Colonic mucosa (tissue), 4 donors: ENCODE measurements around the gene MCTP1. TPM values are rescaled to one million over a fixed set of nuclear protein-coding genes. Genes with fewer than 3 reads are reported as not detected.
"Not testable (repeated sequence)": the region's sequence is repeated elsewhere in the genome, so short reads cannot be mapped to it uniquely, and the experiment has no call there.

Experiments
- DNase-seq: peaks from one replicate; pipeline ENCODE4 v3.0.0-alpha.2; 2020
- H3K27ac ChIP-seq: fragments of 200-600 bp; one replicate; pipeline ENCODE4 v1.8.0; 2021
- H3K27me3 ChIP-seq: fragments of 200-600 bp; one replicate; pipeline ENCODE4 v1.8.0; 2021
- H3K36me3 ChIP-seq: fragments of 200-600 bp; one replicate; pipeline ENCODE4 v1.8.0; 2021
- H3K4me1 ChIP-seq: fragments of 200-600 bp; one replicate; pipeline ENCODE4 v1.8.0; 2021; ENCODE audit warnings: mild to moderate bottlenecking
- H3K4me3 ChIP-seq: fragments of 200-600 bp; one replicate; pipeline ENCODE4 v1.8.0; 2021
- H3K9ac ChIP-seq, 2 donors: one replicate each; pipeline ENCODE4 v1.7.0; 2013; ENCODE audit warnings: control low read depth in 2 of 2, low read depth in 2 of 2, low read length in 2 of 2
- H3K9me3 ChIP-seq: fragments of 200-600 bp; one replicate; pipeline ENCODE4 v1.8.0; 2021
- intact Hi-C: fragments of 100-400 bp; cut with DNase I; formaldehyde crosslinking; loops from one replicate; pipeline ENCODE4 v1.14.1; 2022
- total RNA-seq, 2 donors: library from RNA; stranded (reverse); fragmentation: NEBNext Ultra II Directional in 1 of 2; extraction: Animal tissue kit (Norgen Biotek cat#: 25700) in 1 of 2; gene quantifications; one replicate each; pipeline ENCODE4 v1.2.1, GENCODE V29; 2021
- TF ChIP-seq, protein P1 (sequence below): fragments of 200-600 bp; IDR thresholded peaks from one replicate; pipeline ENCODE4 v1.8.0; 2022; ENCODE audit warnings: antibody characterized with exemption, mild to moderate bottlenecking
- donor health status: healthy.
- donor health status: DM: no; HTN: no; CAD: no.
- donor health status: DM: no; HTN: no; CAD: no.

Gene MCTP1
- total RNA-seq, 2 donors from 2014 or later: 2.8 to 10.3 TPM

DNA sequence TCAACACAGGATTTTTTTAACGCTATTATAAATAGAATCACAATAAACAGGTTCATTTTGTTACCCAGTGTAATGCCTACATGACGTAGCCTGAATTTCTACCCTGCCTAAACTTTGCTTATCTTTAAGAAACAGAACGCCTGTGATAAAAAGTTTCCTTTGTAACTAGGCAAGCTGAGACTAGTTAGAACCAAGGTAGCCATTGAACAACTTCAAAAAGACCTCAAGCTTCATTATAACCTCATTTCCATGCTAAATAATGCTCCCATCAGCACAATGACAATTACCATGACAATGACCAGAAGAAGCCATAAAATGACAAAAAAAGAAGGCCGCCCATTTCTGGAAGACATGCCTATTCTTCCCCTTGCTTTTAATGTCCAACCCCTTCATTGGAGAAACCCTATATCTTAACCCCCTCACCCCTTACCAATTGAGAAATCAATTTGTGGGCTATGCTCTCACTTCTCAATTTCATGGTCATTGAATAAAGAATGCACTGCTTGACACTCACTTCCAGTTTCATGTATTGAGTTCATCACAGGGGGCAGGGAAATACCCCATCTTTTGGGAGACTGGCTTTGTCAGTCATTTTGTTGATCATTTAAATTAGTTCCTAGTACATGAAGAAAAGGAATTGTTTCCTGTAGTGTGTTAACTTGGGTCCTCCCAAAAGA lies 276.8 kb downstream of the MCTP1 start:
- Histone ChIP-seq H3K4me3 (no peak overlapping the region), H3K27ac (no peak overlapping the region), H3K4me1 (no peaks in the 10 kb centered on the region), H3K27me3 (no peaks in the 10 kb centered on the region), H3K9me3 (no peaks in the 10 kb centered on the region), H3K9ac (no peak overlapping the region), H3K36me3 (no peaks in the 10 kb centered on the region)
- no peak for DNase-seq
- TF ChIP-seq, protein P1, sequence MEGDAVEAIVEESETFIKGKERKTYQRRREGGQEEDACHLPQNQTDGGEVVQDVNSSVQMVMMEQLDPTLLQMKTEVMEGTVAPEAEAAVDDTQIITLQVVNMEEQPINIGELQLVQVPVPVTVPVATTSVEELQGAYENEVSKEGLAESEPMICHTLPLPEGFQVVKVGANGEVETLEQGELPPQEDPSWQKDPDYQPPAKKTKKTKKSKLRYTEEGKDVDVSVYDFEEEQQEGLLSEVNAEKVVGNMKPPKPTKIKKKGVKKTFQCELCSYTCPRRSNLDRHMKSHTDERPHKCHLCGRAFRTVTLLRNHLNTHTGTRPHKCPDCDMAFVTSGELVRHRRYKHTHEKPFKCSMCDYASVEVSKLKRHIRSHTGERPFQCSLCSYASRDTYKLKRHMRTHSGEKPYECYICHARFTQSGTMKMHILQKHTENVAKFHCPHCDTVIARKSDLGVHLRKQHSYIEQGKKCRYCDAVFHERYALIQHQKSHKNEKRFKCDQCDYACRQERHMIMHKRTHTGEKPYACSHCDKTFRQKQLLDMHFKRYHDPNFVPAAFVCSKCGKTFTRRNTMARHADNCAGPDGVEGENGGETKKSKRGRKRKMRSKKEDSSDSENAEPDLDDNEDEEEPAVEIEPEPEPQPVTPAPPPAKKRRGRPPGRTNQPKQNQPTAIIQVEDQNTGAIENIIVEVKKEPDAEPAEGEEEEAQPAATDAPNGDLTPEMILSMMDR: no peak
- intact Hi-C loops: no loop called here

DNA sequence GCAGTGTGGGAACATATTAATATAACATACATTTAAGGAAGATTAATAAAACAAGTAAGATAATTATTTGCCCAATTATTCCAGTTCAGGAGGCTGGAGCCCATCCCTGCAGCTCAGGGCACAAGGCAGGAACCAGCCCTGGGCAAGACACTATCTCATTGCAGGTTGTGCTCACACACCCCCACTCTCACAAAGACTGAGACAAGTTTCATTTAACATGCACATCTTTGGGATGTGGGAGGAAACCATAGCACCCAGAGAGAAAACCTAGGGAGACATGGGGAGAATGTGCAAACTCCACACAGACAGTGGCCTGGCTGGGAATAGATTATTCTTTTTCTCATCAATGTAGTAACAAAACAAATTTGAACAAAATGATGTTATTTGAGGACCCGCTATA lies 279.1 kb downstream of the MCTP1 start:
- Histone ChIP-seq H3K4me1 (no peaks in the 10 kb centered on the region), H3K9ac (no peak overlapping the region), H3K27me3 (no peaks in the 10 kb centered on the region), H3K9me3 (no peaks in the 10 kb centered on the region), H3K4me3 (no peak overlapping the region), H3K36me3 (no peaks in the 10 kb centered on the region), H3K27ac (no peak overlapping the region)
- no peak for DNase-seq
- TF ChIP-seq, protein P1: no peak
- intact Hi-C loops: no loop called here

DNA sequence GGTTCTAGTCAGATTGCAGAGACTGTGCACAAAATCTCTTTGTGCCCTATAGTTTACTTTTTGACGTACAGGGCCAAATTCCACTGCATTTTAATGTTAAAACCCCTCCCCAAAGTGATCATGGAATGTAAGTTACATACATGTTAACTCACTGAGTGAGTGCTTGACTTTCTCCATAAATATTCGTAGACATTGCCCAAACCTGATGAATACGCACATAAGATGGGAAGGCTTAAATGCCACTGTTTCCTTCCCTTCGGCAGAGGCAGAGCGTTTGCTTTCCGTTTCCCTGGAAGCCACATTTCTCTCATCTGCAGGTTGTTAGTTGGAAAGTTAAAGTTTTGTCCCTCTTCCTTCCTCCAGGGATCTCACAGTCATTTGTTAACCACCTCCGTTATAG lies 286.2 kb downstream of the MCTP1 start:
- no peaks in the 10 kb centered on the region for H3K36me3 ChIP-seq
- H3K4me1 ChIP-seq: no peaks in the 10 kb centered on the region
- no peaks in the 10 kb centered on the region for H3K9me3 ChIP-seq
- H3K4me3 ChIP-seq: no peak overlapping the region
- TF ChIP-seq, protein P1: no peak
- H3K27me3 ChIP-seq: no peaks in the 10 kb centered on the region
- H3K27ac ChIP-seq: no peak overlapping the region
- intact Hi-C loops: no loop called here
- no peak for DNase-seq
- no peak overlapping the region for H3K9ac ChIP-seq

DNA sequence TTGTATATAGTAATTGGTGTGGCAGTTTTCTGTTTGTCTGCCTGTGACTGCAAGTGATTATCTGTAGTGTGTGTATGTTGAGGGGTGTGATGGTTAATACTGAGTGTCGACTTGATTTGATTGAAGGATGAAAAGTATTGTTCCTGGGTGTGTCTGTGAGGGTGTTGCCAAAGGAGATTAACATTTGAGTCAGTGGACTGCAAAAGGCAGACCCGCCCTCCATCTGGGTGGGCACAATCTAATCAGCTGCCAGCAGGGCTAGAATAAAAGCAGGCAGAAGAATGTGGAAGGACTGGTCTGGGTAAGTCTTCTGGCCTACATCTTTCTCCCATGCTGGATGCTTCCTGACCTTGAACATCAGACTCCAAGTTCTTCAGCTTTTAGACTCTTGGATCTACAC lies 290.4 kb downstream of the MCTP1 start:
- H3K27ac ChIP-seq, H3K36me3 ChIP-seq, H3K4me3 ChIP-seq, H3K9ac ChIP-seq, H3K27me3 ChIP-seq, DNase-seq, H3K9me3 ChIP-seq, H3K4me1 ChIP-seq, intact Hi-C loops: not testable (repeated sequence)

DNA sequence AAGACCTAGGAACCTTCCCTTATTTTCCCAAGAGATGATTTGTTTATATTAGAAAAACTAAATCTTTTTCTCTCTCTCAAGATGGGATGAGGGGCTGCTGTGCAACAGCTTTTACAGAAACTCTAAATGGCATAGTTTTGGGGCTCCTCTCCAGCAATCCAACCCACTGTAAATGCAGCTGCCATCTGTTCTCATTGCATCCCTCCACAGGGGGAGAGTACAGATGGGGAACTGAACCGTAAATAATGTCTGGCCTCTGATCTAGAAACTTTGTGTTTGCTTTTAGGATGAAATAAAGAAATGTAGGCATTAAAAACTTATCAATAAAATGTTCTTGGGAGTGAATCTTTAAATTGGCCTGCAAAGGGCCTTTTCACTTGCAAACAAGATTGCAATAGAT lies 291.4 kb downstream of the MCTP1 start:
- intact Hi-C loops: no loop called here
- TF ChIP-seq, protein P1: no peak

DNA sequence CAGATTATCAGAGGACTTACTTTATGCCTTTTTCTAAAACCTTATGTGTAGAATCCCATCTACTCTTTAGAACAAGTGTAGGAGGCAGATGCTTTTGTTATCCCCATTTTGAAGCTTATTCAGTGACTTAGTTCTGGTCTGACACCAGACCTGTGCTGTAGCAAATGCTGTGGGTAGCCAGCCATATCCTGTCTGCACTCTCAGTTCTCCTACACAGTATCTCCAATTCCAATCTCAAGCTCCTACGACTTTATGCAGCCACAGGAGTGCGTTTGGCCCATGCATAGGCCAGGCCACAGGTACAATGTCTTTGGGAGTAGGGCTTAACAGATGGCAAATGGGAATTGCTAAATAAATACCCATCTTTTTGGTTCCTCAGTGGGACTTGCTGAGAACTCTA lies 292.6 kb downstream of the MCTP1 start:
- intact Hi-C loops: no loop called here
- no peaks in the 10 kb centered on the region for H3K27me3 ChIP-seq

More for the DNA sequence above, 291.4 kb downstream of the MCTP1 start:
- H3K27ac ChIP-seq: no peak overlapping the region
- H3K36me3 ChIP-seq: no peaks in the 10 kb centered on the region
- no peak overlapping the region for H3K4me3 ChIP-seq
- no peaks in the 10 kb centered on the region for H3K9me3 ChIP-seq
- no peak for DNase-seq
- no peak overlapping the region for H3K9ac ChIP-seq
- no peaks in the 10 kb centered on the region for H3K4me1 ChIP-seq
- H3K27me3 ChIP-seq: no peaks in the 10 kb centered on the region

More for the DNA sequence above, 292.6 kb downstream of the MCTP1 start:
- Histone ChIP-seq H3K4me3 (no peak overlapping the region), H3K9ac (no peak overlapping the region), H3K4me1 (no peaks in the 10 kb centered on the region), H3K36me3 (no peaks in the 10 kb centered on the region), H3K27ac (no peak overlapping the region), H3K9me3 (no peaks in the 10 kb centered on the region)
- TF ChIP-seq, protein P1: no peak
- no peak for DNase-seq
